HepG2 (cell line): Measurements from ENCODE around the gene PRDM15. TPM values are rescaled to one million over a fixed set of nuclear protein-coding genes. Genes with fewer than 3 reads are reported as not detected.

Source experiments
- ELF4 ChIP-seq: sonication (generic); formaldehyde crosslinking; IDR thresholded peaks from 2 replicates; pipeline ENCODE4 v1.5.0; 2020; ENCODE audit warnings: missing genetic modification reagents, mild to moderate bottlenecking, moderate library complexity, borderline replicate concordance
- HMGXB4 ChIP-seq, 2 experiments: sonication (generic) in 1 of 2; formaldehyde crosslinking in 1 of 2; IDR thresholded peaks; 2 replicates each; pipeline versions ENCODE4 v1.4.0 to v1.6.1; 2018 to 2020; ENCODE audit warnings: missing genetic modification reagents in 2 of 2, borderline replicate concordance in 1 of 2, low read depth in 1 of 2, mild to moderate bottlenecking in 1 of 2, missing biosample characterization in 1 of 2
- IRF9 ChIP-seq: sonication (generic); formaldehyde crosslinking; IDR thresholded peaks from 2 replicates; pipeline ENCODE4 v1.8.0; 2022; ENCODE audit warnings: missing genetic modification reagents, mild to moderate bottlenecking, borderline replicate concordance
- PPARG ChIP-seq: conservative IDR thresholded peaks from 2 replicates; pipeline ENCODE4 v1.6.1; 2016; ENCODE audit warnings: missing biosample characterization, missing genetic modification reagents
- SAFB2 ChIP-seq: sonication (generic); formaldehyde crosslinking; IDR thresholded peaks from 2 replicates; pipeline ENCODE4 v1.5.1; 2020; ENCODE audit warnings: missing genetic modification reagents, low read depth, mild to moderate bottlenecking, borderline replicate concordance
- ZNF337 ChIP-seq: sonication (generic); formaldehyde crosslinking; IDR thresholded peaks from 2 replicates; pipeline ENCODE4 v1.5.1; 2020; ENCODE audit warnings: missing genetic modification reagents, low read depth, mild to moderate bottlenecking, borderline replicate concordance
- ZNF503 ChIP-seq: sonication (generic); formaldehyde crosslinking; IDR thresholded peaks from 2 replicates; pipeline ENCODE4 v1.4.0; 2020; ENCODE audit warnings: missing genetic modification reagents
- ZNF772 ChIP-seq: sonication (generic); formaldehyde crosslinking; IDR thresholded peaks from 2 replicates; pipeline ENCODE4 v1.5.0; 2020; ENCODE audit warnings: mild to moderate bottlenecking, missing genetic modification reagents
- polyA plus RNA-seq, 8 experiments: library from polyadenylated mRNA; depleted of rRNA in 3 of 8; stranded (reverse) in 7 of 8; unstranded in 1 of 8; fragments of >200 nt; fragmentation: Illumina TruSeq in 4 of 8; extraction: Trizol in 4 of 8; gene quantifications; 2 replicates each; pipeline versions ENCODE4 v1.2.1 to v1.2.3, GENCODE V29; 2011 to 2016; ENCODE audit warnings: low read depth in 4 of 8, missing spikeins in 1 of 8, mixed read lengths in 1 of 8; ENCODE audit not compliant: insufficient read depth in 1 of 8
- total RNA-seq, 5 experiments: library from RNA; depleted of rRNA; stranded (reverse); fragments of >200 nt; fragmentation: Illumina TruSeq; extraction: Trizol; gene quantifications; 2 replicates each; pipeline ENCODE4 v1.2.3, GENCODE V29; 2016; ENCODE audit warnings: low read depth in 1 of 5
- TF ChIP-seq, protein P1 (sequence below): sonication (generic); formaldehyde crosslinking; IDR thresholded peaks from 2 replicates; pipeline ENCODE4 v1.8.1; 2023; ENCODE audit warnings: mild to moderate bottlenecking, missing genetic modification reagents
- TF ChIP-seq, protein P2 (sequence below): sonication (generic); formaldehyde crosslinking; IDR thresholded peaks from 2 replicates; pipeline ENCODE4 v1.5.0; 2020; ENCODE audit warnings: missing genetic modification reagents
- TF ChIP-seq, protein P3 (sequence below): sonication (generic); formaldehyde crosslinking; IDR thresholded peaks from 2 replicates; pipeline ENCODE4 v1.9.0; 2021; ENCODE audit warnings: missing genetic modification reagents, borderline replicate concordance
- TF ChIP-seq, protein P4 (sequence below), 2 experiments: IDR thresholded peaks; 2 replicates each; pipeline ENCODE4 v1.6.1; 2011 to 2012; ENCODE audit warnings: low read length in 2 of 2, borderline replicate concordance in 1 of 2, low read depth in 1 of 2, mild to moderate bottlenecking in 1 of 2, moderate library complexity in 1 of 2

The PRDM15 gene
- total and polyA plus RNA-seq, 2 of the 13 experiments (the other 11 are each of a cell fraction or from before 2014, with no cell fraction given): 4.0 to 6.9 TPM

GRCh38 chr21:41766883-41767605 lies 112.1 kb downstream of the PRDM15 start, which contains the start of gene RIPK4 (continued):
- TF ChIP-seq SAFB2 (CRISPR knock-in tag) (no peak), ZNF337 (CRISPR knock-in tag) (no peak), ZNF772 (0 out of 2 replicates have a peak, but pooled peaks have one; percentile 58), IRF9 (CRISPR knock-in tag) (no peak; the same call in 1 of the 2 replicates), HMGXB4 (CRISPR knock-in tag; IDR thresholded peaks at IDR 0.05; ENCODE audit: borderline replicate concordance in 1 of 2, low read depth in 1 of 2) (peak in 1 of 2 experiments; percentile 39; a peak in 1 of 4 replicates), ELF4 (CRISPR knock-in tag) (no peak; the same call in 1 of the 2 replicates), ZNF503 (CRISPR knock-in tag) (no peak), PPARG (no peak)
- TF ChIP-seq, protein P1, sequence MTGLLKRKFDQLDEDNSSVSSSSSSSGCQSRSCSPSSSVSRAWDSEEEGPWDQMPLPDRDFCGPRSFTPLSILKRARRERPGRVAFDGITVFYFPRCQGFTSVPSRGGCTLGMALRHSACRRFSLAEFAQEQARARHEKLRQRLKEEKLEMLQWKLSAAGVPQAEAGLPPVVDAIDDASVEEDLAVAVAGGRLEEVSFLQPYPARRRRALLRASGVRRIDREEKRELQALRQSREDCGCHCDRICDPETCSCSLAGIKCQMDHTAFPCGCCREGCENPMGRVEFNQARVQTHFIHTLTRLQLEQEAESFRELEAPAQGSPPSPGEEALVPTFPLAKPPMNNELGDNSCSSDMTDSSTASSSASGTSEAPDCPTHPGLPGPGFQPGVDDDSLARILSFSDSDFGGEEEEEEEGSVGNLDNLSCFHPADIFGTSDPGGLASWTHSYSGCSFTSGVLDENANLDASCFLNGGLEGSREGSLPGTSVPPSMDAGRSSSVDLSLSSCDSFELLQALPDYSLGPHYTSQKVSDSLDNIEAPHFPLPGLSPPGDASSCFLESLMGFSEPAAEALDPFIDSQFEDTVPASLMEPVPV (CRISPR knock-in tag): no peak
- TF ChIP-seq, protein P2, sequence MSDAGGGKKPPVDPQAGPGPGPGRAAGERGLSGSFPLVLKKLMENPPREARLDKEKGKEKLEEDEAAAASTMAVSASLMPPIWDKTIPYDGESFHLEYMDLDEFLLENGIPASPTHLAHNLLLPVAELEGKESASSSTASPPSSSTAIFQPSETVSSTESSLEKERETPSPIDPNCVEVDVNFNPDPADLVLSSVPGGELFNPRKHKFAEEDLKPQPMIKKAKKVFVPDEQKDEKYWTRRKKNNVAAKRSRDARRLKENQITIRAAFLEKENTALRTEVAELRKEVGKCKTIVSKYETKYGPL: no peak
- TF ChIP-seq, protein P3, sequence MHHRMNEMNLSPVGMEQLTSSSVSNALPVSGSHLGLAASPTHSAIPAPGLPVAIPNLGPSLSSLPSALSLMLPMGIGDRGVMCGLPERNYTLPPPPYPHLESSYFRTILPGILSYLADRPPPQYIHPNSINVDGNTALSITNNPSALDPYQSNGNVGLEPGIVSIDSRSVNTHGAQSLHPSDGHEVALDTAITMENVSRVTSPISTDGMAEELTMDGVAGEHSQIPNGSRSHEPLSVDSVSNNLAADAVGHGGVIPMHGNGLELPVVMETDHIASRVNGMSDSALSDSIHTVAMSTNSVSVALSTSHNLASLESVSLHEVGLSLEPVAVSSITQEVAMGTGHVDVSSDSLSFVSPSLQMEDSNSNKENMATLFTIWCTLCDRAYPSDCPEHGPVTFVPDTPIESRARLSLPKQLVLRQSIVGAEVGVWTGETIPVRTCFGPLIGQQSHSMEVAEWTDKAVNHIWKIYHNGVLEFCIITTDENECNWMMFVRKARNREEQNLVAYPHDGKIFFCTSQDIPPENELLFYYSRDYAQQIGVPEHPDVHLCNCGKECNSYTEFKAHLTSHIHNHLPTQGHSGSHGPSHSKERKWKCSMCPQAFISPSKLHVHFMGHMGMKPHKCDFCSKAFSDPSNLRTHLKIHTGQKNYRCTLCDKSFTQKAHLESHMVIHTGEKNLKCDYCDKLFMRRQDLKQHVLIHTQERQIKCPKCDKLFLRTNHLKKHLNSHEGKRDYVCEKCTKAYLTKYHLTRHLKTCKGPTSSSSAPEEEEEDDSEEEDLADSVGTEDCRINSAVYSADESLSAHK (CRISPR knock-in tag): no peak
- TF ChIP-seq, protein P4, sequence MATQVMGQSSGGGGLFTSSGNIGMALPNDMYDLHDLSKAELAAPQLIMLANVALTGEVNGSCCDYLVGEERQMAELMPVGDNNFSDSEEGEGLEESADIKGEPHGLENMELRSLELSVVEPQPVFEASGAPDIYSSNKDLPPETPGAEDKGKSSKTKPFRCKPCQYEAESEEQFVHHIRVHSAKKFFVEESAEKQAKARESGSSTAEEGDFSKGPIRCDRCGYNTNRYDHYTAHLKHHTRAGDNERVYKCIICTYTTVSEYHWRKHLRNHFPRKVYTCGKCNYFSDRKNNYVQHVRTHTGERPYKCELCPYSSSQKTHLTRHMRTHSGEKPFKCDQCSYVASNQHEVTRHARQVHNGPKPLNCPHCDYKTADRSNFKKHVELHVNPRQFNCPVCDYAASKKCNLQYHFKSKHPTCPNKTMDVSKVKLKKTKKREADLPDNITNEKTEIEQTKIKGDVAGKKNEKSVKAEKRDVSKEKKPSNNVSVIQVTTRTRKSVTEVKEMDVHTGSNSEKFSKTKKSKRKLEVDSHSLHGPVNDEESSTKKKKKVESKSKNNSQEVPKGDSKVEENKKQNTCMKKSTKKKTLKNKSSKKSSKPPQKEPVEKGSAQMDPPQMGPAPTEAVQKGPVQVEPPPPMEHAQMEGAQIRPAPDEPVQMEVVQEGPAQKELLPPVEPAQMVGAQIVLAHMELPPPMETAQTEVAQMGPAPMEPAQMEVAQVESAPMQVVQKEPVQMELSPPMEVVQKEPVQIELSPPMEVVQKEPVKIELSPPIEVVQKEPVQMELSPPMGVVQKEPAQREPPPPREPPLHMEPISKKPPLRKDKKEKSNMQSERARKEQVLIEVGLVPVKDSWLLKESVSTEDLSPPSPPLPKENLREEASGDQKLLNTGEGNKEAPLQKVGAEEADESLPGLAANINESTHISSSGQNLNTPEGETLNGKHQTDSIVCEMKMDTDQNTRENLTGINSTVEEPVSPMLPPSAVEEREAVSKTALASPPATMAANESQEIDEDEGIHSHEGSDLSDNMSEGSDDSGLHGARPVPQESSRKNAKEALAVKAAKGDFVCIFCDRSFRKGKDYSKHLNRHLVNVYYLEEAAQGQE (IDR thresholded peaks at IDR 0.05; ENCODE audit: borderline replicate concordance in 1 of 2, low read depth in 1 of 2, low read length in 2 of 2): no peak
